Endothelial cell (in vitro differentiated cells): ENCODE measurements around the gene USP22. TPM values are rescaled to one million over a fixed set of nuclear protein-coding genes. Genes with fewer than 3 reads are reported as not detected.

Experiments used
- DNase-seq: peaks from one replicate; pipeline ENCODE4 v3.0.0; 2021; ENCODE audit warnings: low spot score
- H3K27ac Mint-ChIP-seq: one replicate; pipeline ENCODE4 v1.8.0; 2021; ENCODE audit warnings: mixed read lengths, inconsistent platforms; ENCODE audit not compliant: unreplicated experiment
- H3K27me3 Mint-ChIP-seq: one replicate; pipeline ENCODE4 v1.8.0; 2021; ENCODE audit warnings: mild to moderate bottlenecking, moderate library complexity, mixed read lengths, inconsistent platforms; ENCODE audit not compliant: unreplicated experiment
- H3K36me3 Mint-ChIP-seq: one replicate; pipeline ENCODE4 v1.8.0; 2021; ENCODE audit warnings: mild to moderate bottlenecking, low read depth, mixed read lengths, inconsistent platforms; ENCODE audit not compliant: unreplicated experiment
- H3K4me1 Mint-ChIP-seq: one replicate; pipeline ENCODE4 v1.8.0; 2021; ENCODE audit warnings: mild to moderate bottlenecking, mixed read lengths, inconsistent platforms; ENCODE audit not compliant: unreplicated experiment
- H3K4me3 Mint-ChIP-seq: one replicate; pipeline ENCODE4 v1.8.0; 2021; ENCODE audit warnings: mild to moderate bottlenecking, mixed read lengths, inconsistent platforms; ENCODE audit not compliant: unreplicated experiment
- H3K9me3 Mint-ChIP-seq: one replicate; pipeline ENCODE4 v1.8.0; 2021; ENCODE audit warnings: mixed read lengths, inconsistent platforms; ENCODE audit not compliant: unreplicated experiment
- CTCF ChIP-seq: fragments of 200-600 bp; sonication (generic); IDR thresholded peaks from one replicate; pipeline ENCODE4 v1.5.0; 2021; ENCODE audit warnings: antibody characterized with exemption; ENCODE audit not compliant: unreplicated experiment
- total RNA-seq: library from RNA; stranded (reverse); fragmentation: NEBNext Ultra II Directional; extraction: Animal tissue kit (Norgen Biotek cat#: 25700); gene quantifications from one replicate; pipeline ENCODE4 v1.2.1, GENCODE V29; 2021; ENCODE audit not compliant: unreplicated experiment

The USP22 gene
- total RNA-seq, 1 donor from 2014 or later: 294 TPM

DNA sequence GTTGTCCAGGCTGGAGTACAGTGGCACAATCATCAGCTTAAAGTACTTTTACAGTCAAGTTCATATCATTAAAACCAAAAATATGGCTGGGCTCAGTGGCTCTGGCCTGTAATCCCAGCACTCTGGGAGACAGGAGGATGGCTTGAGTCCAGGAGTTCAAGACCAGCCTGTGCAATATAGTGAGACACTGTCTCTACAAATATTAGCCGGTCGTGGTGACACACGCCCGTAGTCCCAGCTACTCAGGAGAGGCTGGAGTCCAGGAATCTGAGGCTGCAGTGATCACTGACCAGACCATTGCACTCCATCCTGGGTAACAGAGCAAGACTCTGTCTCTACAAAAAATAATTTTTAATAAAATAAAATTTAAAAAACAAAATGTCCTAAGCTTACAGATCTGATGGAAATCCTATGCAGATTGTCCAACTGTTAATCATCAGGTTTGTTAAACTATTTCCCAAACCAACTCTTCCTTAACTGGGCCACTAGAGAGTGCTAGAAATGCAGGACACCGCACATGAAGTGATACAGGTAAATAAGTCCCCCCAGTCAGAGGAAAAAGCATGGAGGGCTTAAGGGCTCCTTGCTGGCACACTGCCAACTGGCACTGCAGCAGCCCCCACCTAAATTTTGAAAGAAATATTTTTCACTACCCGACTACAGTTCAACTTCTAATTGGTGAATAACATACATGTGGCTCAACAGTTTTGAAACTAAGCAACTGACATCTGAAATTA is 2.8 kb downstream of the USP22 start:
- DNase-seq: no peak
- H3K4me1 Mint-ChIP-seq: peaks cover 43% of the 10 kb centered on the region
- H3K4me3 Mint-ChIP-seq: peak overlapping the region; percentile 97
- H3K36me3 Mint-ChIP-seq: peaks cover 13% of the 10 kb centered on the region
- peaks cover 4% of the 10 kb centered on the region for H3K27me3 Mint-ChIP-seq
- no peaks in the 10 kb centered on the region for H3K9me3 Mint-ChIP-seq
- TF ChIP-seq CTCF: no peak
- peak overlapping the region; percentile 52 for H3K27ac Mint-ChIP-seq

GRCh38 chr17:21037117-21037803 is 5.6 kb downstream of the USP22 start:
- Mint-ChIP-seq H3K36me3 (peaks cover 13% of the 10 kb centered on the region), H3K4me1 (peaks cover 60% of the 10 kb centered on the region), H3K9me3 (no peaks in the 10 kb centered on the region), H3K4me3 (peak overlapping the region; percentile 29), H3K27ac (peak overlapping the region; percentile 70), H3K27me3 (peaks cover 4% of the 10 kb centered on the region)
- no peak for TF ChIP-seq CTCF
- DNase-seq: no peak

GRCh38 chr17:21036361-21036881 is 6.4 kb downstream of the USP22 start:
- Mint-ChIP-seq H3K36me3 (peaks cover 13% of the 10 kb centered on the region), H3K4me1 (peaks cover 62% of the 10 kb centered on the region), H3K27me3 (peaks cover 2% of the 10 kb centered on the region), H3K27ac (peak overlapping the region; percentile 83), H3K4me3 (peak overlapping the region; percentile 29), H3K9me3 (no peaks in the 10 kb centered on the region)
- no peak for DNase-seq
- TF ChIP-seq CTCF: no peak

- H3K36me3 Mint-ChIP-seq: peaks cover 12% of the 10 kb centered on the region
- H3K9me3 Mint-ChIP-seq: no peaks in the 10 kb centered on the region
- H3K4me1 Mint-ChIP-seq: peaks cover 61% of the 10 kb centered on the region
- TF ChIP-seq CTCF: no peak
- H3K27me3 Mint-ChIP-seq: peaks cover 2% of the 10 kb centered on the region
- peak overlapping the region; percentile 61 for H3K4me3 Mint-ChIP-seq
- peak overlapping the region; percentile 93 for H3K27ac Mint-ChIP-seq
- no peak for DNase-seq
These were observed 7.4 kb downstream of the USP22 start for GRCh38 chr17:21035406-21035805.
